ENCODE measurements around the gene AFF2.

Gene AFF2

DNA sequence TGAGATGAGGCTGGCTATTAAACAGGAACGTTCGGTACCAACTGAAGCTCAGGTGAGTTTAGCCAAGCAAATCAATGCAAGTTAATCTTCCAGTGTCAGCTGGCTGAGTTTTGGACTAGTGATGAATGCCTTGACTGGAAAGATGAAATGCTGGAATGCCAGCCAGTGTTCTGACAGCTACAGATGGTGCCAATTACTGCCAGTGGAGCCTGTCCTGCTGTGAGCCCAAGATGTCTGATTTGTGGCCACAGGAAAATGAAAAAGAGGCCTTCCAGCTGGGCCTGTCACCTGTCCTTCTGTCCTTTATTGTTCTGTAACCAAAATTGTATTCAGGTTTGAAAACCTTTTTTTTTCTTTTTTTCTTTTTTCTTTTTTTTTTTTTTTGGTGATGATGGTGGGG, 223.1 kb downstream of the AFF2 start:
- DNase-seq, result no peak

DNA sequence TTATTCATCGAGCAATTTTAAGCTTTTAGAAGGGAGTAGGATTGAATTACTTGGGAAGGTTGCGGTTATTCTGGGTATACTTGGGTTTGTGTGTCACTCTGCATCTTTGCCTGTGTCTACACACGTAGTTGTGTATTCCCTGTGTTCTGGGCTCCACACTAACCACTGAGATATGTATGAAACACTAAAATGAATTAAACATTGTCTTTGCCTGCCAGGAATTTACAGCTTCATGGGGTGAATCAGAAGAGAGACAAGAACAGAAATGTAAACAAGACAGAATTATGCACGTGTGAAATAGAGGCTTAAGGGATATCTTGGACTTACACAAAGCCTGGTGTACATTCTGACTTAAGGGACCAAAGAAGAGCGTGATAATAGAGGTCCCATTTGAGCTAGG, 228.5 kb downstream of the AFF2 start:
- no peak for DNase-seq

DNA sequence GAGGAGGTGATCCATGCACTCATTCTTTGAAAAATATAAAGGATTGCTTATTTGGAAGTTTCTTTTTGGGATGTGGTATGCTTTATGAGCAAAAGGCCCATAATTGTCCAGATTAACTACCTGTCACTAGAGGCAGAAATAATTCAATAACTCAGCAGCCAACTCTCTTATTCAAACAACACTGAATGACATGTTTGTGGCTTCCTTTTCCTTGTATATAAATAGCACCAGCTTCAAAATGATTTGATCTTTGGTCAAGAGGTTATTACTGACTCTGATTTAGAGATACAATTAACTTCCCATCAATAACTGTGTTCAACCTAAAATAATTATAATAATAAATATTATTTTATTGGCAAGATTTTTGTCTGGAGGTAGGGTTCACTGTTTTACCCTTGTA, 232.3 kb downstream of the AFF2 start:
- no peak for DNase-seq

DNA sequence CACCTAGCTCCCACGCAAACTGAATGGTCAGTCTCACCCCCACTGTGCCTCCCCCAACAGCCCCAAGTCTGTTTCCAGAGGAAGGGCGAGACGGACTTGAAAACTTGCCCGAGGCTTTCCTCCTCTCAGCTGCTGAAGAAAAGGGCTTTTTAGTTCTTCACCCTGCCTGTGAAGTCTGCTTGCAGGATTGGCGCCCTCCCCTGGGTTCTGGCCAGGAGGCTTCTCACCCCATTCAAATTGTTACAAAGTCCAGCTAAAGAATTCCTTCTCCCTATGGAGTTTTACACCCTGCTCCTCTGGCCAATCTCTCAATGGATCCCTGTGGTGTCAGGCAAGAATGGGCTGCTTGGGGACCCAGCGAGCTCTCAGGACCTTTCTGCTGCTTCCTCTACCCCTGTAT, 241.0 kb downstream of the AFF2 start:
- peak in 3 of 56 donors; percentile 0 to 1 (median 0) for DNase-seq

DNA sequence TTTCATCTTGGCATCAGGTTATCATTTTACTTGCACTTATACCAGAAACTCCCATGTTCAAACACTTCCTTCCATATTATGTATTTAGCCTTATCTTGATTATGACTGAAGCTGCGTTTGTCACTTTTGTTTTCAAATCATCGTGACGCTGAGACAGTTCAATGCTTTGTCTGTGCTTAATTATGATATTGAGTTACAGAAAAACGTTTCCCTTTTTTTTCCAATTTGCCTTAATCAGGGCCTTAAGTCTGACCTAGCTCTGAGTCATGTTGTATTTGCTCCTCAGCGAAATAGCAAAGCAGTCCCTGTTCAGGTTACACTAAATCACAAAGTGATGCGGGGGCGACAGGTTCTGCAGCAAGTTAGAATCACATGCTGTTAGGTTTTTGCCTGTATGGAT, 254.7 kb downstream of the AFF2 start:
- peak in 6 of 56 donors; percentile 0 to 16 (median 2) for DNase-seq

DNA sequence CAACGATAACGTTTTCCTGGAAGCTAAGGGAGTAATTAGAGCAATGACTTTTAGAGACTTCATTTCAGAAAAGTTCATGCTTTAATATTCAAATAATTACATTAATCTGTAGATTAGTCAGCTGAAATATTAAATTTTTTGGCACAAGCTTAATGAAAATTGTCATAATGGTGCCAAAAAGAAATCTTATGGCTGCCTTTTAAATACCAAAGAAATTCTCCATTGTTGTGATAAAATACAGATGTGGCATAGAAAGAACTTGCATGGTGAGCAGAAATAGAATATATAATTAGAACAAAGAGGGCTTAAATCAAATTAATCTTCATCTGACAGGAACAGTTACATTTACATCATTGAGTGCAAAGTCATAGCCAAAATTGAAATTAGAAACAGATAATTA, 263.5 kb downstream of the AFF2 start:
- DNase-seq, result no peak

DNA sequence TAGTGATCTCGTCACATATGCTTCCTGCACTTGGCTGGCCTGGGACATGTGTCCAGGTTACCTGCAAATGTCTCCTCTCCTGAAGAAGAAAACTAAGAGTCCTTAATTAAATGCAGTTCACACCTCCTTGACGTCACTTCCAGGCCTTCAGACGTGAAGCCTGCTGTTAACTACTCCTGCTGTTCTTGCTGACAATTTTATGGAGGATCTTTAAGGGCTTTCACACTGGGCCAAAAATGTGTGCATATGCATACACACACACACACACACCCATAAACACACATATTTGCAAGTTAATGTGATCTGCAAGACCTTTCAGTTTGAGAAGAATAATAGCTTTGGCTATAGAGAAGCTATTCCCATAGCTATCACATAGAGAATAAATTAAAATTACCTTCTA, 267.9 kb downstream of the AFF2 start:
- DNase-seq, result no peak

DNA sequence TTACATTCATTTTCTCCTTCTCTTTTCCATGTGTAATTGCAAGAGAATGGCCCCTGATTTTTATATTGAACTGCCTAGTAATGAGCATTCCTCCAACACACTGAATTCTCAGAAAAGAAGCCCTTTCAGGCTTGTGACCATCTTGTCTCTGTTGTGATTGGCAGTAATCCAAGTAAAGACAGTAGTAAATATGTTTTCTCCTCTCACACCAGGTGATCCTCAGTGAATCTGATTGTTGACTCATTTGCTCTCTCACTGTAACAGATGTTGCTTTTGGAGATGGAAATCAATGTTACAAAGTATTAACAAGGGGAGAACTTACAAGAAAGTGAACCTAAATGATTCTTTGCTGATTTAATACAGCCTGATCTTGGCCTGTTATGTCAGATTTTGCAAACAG, 271.0 kb downstream of the AFF2 start:
- DNase-seq, result no peak

DNA sequence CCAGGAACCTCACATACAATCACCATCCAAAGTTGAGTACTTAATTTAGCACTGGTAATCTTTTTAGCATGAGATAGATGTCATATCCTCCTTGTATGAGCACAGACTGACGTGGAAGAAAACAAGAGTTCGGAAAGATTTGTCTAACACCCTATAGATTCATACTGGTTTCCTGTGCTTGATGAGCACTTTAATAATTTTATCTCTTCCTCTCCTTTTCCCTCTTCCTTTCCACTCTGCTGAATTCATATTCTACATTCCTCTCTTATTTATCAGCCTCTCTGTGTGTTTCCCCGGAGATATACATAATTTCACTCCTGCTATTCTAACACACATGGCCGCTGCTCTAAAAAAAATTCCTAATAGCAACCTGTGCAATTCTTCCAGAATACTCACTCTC, 273.9 kb downstream of the AFF2 start:
- no peak for DNase-seq

DNA sequence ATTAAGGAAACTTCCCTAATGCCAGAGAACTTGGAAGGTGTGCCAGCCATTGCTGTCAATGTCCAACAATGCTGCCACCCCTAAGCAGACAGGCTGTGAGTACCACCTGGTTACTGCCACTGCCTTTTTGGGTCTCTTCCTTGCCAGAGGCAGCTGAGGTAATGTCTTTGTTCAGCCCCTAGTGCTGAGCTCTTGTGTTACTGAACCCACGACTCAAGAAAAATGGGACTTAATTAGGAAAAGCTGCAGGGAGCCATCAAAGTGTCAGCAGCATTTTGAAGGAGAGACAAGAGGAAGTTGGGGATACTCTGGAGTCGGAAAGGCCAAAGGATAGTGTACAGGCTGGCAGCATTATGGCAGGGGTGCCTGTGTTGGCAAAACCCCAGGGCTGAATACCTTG, 283.7 kb downstream of the AFF2 start:
- no peak for DNase-seq

DNA sequence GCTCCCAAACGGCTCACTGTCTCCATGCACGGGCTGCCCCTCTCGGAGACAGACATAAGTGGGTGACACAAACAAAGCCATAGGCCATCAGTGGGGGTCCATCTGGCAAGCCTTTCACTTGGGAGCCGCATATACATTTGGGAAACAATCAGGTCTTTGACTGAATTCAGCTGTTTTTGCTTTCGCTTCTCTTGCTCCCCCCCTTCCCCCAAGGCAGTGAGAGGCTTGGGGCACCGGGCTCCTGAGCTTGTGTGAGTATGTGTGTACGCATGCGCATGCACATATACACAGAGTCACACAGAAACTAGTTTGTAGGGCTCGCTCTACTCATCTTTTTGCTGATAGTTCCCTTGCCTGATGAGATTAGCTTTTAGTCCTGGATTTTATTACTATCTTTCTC, 284.4 kb downstream of the AFF2 start:
- peak in 19 of 56 donors; percentile 0 to 13 (median 1) for DNase-seq

DNA sequence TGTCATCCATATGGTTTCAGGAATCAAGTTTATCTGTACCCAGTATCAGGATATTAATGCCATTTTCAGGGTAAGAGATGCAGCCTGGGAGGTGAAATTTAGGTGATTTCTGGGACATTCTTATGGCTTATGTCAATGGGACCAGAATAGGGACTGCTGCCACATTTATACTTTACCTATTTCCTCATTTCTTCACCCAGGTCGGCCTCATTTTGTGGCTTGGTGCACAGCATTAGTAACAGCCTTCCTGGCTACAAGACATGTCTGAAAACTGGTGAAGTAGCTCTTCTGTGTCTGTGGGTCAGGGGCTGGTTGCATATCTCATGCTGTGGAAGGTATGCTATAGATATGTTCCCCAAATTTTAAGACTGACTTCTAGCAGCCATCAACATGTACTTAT, 284.8 kb downstream of the AFF2 start:
- no peak for DNase-seq

DNA sequence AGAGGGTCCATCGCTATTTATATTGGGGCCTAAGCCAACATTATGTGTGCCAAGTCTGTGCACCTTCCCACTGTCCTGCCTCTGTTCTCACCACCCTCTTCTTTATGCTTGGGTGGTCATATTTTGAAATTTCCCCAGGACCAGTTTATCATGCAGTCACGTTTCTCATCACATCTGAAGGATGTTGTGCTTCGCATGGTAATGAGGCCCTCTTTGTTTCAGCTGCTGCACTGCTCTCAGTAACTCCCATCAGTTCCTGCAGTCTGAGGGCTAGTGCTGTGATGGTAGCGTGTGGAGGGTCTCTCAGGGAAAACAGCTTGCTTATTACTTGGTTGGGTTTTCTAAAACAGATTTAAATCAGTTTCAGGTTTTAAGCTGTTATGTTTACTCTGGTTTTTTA, 288.0 kb downstream of the AFF2 start:
- no peak for DNase-seq

DNA sequence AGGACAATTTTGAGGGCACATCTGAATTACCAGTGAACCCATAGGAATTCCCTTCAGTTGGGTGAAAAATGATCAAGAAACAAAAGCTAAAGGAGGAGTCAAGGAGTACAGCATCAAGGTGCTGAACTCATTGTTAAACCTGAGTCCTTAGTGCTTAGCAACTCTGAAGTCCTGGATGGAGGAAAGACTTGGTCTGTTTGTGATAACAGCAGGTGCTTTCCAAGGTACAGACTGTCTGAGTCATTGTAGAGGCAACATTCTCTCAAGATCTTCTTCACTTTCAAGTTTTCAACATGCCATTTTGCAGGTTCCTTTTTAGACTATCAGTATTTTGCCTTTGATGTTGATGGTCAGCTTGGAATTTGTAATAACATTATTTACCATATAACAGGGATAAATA, 293.9 kb downstream of the AFF2 start:
- DNase-seq, result no peak

DNA sequence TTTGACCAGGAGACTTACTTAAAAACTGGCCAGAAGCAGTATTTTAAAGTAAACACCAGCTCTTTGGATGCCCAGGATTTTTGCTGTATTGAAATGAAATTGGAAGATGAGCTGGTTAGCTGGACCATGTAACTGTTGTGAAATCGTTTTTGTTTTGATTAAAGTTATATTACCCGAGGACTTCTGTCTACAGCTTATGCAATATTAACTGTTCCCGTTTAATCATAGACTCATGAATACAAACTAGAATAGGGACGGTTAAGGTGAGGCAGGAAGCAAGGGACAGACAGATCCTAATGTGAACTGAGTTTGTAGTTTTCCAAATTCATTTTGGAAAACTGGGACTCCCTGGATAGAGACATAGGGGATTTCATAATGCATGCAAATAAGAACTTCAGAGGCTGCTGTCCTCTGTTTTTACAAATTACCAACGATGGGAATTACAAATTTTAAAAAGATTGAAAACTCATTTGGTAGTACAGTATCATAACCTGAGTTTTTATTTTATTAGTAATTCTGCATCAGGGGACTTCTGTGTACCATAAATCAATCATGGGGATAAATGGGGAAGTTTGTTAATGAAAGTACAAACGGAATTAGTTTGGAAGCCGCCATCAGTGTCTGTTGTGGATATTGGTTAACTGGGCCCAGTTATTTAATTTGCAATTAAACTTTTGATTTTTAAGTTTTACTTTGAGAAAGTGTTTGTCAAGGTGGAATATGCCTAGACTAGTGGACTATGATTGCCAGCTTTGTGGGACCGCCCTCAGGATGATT, 304.4 kb downstream of the AFF2 start:
- no peak for DNase-seq

DNA sequence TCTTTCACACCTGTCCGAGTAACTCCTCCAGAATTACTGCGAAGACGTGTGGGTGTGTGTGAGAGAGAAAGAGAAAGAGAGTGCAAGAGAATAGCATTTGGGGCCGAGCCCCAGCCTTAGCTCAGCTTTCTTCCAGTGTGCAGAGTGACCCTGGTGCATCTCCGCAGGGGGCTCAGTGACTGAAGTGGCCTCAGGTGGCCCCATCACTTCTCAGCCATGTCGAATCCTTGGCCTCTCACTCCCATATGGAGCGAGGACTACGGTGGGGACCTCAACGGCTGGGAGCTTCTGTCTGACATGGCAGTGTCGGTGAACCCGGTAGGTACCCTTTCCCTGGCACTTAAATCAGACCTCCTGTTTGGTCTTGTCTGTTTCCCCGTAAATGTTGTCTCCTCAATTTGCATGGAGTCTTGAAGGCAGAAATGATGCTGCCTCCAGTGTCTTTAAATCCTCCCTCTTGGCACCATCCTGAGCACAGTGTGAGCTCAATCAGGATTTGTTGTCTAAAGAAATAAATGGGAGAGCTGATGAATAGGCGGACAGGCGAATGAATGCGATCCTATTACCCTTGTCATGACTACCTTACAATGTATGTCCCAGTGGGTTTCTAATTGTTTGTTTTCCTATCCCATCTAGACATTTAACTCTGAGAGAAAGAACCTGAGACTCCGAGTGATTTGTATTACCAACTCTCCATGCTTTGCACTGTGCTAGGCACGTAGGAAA, 305.9 kb downstream of the AFF2 start:
- DNase-seq, result no peak

DNA sequence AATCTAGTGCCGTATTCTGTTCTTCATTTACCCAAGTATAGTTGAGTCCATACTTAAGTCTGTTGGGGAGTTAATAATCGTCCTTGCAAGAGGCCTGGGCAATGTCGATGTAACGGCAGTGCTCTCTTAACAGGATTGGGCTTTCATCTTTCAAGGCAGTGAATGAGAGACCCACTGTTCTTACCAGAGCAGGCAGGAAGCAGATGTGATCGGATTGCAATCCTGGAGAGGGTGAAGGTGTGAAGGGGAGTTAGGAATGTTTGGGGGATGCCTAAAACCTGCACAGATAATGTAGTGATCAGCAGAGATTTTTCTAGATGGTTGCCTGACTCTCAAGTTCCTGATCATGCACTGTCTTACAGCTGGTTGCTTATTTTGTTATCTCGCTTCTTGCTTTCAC, 308.4 kb downstream of the AFF2 start:
- DNase-seq, result no peak

DNA sequence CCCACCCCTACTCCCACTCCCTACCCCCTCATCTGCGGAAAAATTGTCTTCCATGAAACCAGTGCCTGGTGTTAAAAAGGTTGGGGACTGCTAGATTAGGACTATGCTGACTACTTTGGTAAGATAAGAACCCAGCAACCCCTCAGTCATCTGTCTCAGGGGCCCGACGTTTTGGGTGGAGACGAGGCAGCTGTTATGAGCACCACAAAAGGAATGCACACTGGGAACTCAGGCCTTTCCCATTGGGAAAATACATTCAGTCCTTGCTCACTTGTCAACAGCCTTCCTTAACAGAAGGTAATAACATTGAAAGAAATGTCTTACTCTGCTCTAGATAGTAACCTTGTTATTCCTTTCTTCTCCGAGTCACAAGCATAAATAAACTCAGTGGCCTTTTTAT, 310.8 kb downstream of the AFF2 start:
- DNase-seq, result no peak

DNA sequence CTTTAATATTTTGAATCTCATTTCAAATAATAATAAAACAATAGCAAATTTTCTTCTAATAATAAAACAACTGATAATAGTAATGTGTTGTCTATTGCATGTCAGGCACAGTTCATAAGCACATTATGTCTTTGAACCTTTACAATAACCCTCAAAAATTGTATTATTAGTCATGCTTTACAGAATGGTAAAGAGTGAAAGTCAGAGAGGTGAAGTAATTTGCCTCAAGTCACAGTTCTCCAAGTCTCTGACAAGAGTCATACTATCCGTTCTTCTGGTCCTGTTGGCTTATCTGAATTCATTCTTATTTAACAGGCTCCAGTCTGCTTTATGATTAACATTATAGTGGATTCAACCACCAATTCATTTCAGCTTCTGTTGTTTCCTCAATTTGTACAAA, 313.0 kb downstream of the AFF2 start:
- DNase-seq, result no peak

DNA sequence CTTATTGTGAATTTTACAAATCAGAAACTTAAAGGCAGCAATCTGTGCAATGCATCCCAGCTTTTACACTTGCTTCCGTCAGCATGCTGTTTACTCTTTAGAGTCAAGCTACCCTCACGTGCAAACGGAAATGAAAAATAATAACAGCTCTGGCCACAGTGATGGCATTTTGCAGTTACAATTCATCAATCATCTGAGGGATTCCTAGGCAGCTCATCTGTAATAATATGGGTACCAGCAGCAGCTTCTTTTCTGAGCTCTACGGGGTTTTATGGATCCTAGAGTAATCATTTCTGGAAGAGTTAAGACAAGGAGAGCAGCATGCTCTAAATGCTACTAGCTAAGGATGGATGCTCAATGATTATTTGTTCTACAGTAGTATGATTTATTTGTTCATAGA, 313.6 kb downstream of the AFF2 start:
- no peak for DNase-seq

DNA sequence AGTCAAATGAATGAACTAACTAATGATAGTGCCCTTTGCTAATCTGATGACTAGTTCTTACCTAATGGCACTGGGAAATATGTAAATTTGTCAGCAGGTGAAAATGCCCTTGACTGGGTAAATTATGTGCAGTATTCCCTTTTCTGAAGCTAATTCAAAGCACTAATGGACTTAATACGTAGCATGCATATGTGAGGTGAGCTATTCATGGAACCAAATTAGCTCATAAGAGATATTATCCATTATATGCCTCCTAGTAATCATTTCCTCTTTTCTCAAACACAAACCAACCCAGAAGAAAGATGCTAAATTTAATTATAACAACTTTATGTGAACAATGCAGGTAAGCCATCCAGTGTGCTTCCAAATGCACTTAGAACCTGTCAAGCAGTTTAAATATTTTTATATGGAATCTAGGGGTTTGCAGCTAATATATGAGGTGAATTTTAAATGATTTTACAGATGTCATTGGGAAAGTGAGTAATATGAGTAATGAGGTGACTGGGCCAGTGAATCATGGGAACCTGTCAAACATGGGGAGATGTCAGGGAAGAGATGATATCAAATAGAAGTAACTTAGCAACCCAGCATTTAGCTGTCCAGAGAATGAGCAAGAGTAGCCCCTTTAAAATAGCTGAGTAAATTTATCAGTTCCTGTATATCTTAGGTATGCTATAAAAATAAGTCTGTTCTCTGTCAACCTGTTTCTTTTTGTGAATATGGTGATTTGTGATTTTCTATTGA, 315.0 kb downstream of the AFF2 start:
- no peak for DNase-seq

DNA sequence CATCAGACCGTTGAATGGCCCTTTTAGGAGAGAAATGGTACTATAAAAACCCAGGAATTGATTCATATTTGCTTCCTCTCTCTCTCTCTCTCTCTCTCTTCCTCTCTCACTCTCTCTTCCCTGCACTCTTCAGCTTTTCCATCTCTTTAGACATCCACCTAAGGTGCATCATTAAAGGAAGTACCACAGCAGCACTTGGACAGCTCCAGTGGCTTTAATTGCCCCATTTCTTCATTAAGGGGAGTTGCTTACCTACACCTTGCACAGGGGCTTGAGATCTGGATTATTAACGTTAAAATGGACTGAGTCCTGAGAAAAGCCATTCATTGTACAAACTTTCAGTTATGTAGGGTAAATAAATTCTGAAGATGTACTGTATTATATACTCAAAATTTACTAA, 323.6 kb downstream of the AFF2 start:
- DNase-seq, result no peak

DNA sequence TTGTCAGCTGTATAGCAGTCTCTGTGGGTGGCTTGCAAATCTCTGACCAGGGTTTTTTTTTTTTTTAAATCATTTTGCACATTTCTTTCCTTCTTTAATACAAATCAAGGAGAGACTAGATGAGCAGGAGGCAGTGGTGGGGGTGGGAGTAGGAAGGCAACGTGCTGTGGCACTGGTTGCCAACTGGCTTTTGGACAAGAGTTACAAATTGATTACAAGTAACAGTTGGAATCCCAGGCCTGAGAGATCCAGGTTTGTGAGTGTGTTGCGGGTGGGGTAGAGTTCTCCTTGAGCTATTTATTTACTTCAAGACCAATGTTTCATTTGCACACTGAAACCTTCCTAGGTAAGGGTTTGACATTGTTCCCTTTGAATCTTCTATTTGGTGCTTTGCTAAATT, 325.3 kb downstream of the AFF2 start:
- DNase-seq, result no peak
